ENCODE results near the gene PURA.

The PURA gene

GRCh38 chr5:140094889-140095288 is 19.0 kb upstream of the PURA start:
- no peak overlapping the region for H3K9ac ChIP-seq (ENCODE audit: low read depth, low read length)
- H3K36me3 ChIP-seq (ENCODE audit: insufficient read depth, low read length), result no peaks in the 10 kb centered on the region
- H3K9me3 ChIP-seq (replicated peaks; ENCODE audit: low read length), result peaks cover 5% of the 10 kb centered on the region
- no peaks in the 10 kb centered on the region for H3K4me1 ChIP-seq (ENCODE audit: control insufficient read depth, insufficient read depth, low read length)
- H3K27me3 ChIP-seq (ENCODE audit: control insufficient read depth, insufficient read depth, low read length), result peaks cover 25% of the 10 kb centered on the region
- no peak overlapping the region for H3K4me3 ChIP-seq (ENCODE audit: low read length)
- no peak overlapping the region for H3K4me2 ChIP-seq (ENCODE audit: low read length)

DNA sequence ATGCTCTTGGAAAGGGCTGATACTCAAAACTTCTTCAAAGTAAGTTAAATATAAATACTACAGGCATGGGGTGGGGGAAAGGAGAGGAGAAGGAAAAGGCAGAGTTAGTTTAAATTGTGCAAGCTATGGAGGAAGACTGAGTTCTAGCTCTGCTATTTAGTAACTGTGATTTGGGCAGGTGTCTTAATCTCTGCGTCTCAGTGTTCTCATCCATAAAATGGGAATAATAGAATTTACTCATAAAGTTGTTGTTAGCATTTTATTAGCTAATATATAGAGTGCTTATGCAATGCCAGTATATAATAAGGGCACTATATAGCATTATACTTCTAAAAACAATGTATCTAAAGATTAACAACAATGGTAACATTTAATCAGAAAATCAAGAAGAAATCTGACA is 12.7 kb upstream of the PURA start:
- H3K4me3 ChIP-seq (ENCODE audit: low read length), result no peak overlapping the region
- H3K27me3 ChIP-seq (ENCODE audit: control insufficient read depth, insufficient read depth, low read length), result peaks cover 6% of the 10 kb centered on the region
- no peaks in the 10 kb centered on the region for H3K9me3 ChIP-seq (replicated peaks; ENCODE audit: low read length)
- no peak overlapping the region for H3K9ac ChIP-seq (ENCODE audit: low read depth, low read length)
- no peak overlapping the region for H3K4me2 ChIP-seq (ENCODE audit: low read length)
- no peaks in the 10 kb centered on the region for H3K4me1 ChIP-seq (ENCODE audit: control insufficient read depth, insufficient read depth, low read length)
- H3K36me3 ChIP-seq (ENCODE audit: insufficient read depth, low read length), result no peaks in the 10 kb centered on the region

DNA sequence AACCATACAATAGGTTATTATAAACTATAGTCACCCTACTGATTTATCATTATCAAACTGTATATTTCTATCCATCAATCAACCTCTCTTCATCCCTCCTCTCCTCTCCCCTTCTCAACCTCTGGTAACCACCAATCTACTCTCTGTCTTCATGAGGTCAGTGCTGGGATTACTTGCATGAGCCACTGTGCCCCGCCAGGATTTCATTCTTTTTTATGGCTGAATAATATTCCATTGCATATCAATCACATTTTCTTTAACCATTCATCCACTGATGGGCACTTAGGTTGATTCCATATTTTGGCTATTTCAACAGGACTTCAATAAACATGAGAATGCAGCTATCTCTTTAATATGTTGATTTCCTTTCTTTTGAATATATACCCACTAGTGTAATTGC is 10.8 kb upstream of the PURA start:
- H3K9me3 ChIP-seq (replicated peaks; ENCODE audit: low read length), result no peaks in the 10 kb centered on the region
- H3K27me3 ChIP-seq (ENCODE audit: control insufficient read depth, insufficient read depth, low read length), result peaks cover 3% of the 10 kb centered on the region
- no peak overlapping the region for H3K4me3 ChIP-seq (ENCODE audit: low read length)
- H3K36me3 ChIP-seq (ENCODE audit: insufficient read depth, low read length), result no peaks in the 10 kb centered on the region
- H3K4me2 ChIP-seq (ENCODE audit: low read length), result no peak overlapping the region
- peaks cover 7% of the 10 kb centered on the region for H3K4me1 ChIP-seq (ENCODE audit: control insufficient read depth, insufficient read depth, low read length)
- no peak overlapping the region for H3K9ac ChIP-seq (ENCODE audit: low read depth, low read length)

GRCh38 chr5:140104100-140104499 is 9.8 kb upstream of the PURA start:
- no peak overlapping the region for H3K4me3 ChIP-seq (ENCODE audit: low read length)
- H3K27me3 ChIP-seq (ENCODE audit: control insufficient read depth, insufficient read depth, low read length), result peaks cover 3% of the 10 kb centered on the region
- H3K9me3 ChIP-seq (replicated peaks; ENCODE audit: low read length), result no peaks in the 10 kb centered on the region
- H3K4me2 ChIP-seq (ENCODE audit: low read length), result no peak overlapping the region
- H3K36me3 ChIP-seq (ENCODE audit: insufficient read depth, low read length), result no peaks in the 10 kb centered on the region
- H3K9ac ChIP-seq (ENCODE audit: low read depth, low read length), result no peak overlapping the region
- H3K4me1 ChIP-seq (ENCODE audit: control insufficient read depth, insufficient read depth, low read length), result peaks cover 12% of the 10 kb centered on the region

DNA sequence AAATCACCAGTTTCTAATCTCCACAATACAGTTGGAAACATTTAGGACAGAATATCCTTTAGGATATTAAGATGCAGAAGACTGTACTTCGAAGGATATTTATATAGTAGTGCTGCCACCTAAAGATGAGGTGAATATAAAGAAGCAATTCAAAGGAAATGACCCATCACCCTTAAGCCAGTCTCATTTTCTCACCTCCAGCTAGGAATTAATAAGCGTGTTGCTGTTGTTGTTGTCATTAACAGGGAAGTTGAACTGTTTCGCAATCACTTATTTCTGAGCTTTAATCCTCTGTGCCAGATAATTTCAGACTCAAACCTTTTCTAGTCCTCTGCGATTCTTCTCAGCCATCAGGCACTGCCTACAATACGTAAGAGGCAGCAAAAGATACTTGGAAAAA is 7.8 kb upstream of the PURA start:
- Histone ChIP-seq H3K4me3 (ENCODE audit: low read length) (no peak overlapping the region), H3K36me3 (ENCODE audit: insufficient read depth, low read length) (no peaks in the 10 kb centered on the region), H3K9me3 (replicated peaks; ENCODE audit: low read length) (no peaks in the 10 kb centered on the region), H3K9ac (ENCODE audit: low read depth, low read length) (no peak overlapping the region), H3K27me3 (ENCODE audit: control insufficient read depth, insufficient read depth, low read length) (peaks cover 3% of the 10 kb centered on the region), H3K4me1 (ENCODE audit: control insufficient read depth, insufficient read depth, low read length) (peaks cover 21% of the 10 kb centered on the region), H3K4me2 (ENCODE audit: low read length) (no peak overlapping the region)

- Histone ChIP-seq H3K27me3 (ENCODE audit: control insufficient read depth, insufficient read depth, low read length) (peaks cover 3% of the 10 kb centered on the region), H3K9me3 (replicated peaks; ENCODE audit: low read length) (no peaks in the 10 kb centered on the region), H3K36me3 (ENCODE audit: insufficient read depth, low read length) (no peaks in the 10 kb centered on the region), H3K4me3 (ENCODE audit: low read length) (peak overlapping the region; percentile 78), H3K9ac (ENCODE audit: low read depth, low read length) (peak overlapping the region; percentile 88), H3K4me2 (ENCODE audit: low read length) (peak overlapping the region; percentile 92), H3K4me1 (ENCODE audit: control insufficient read depth, insufficient read depth, low read length) (peaks cover 21% of the 10 kb centered on the region)
Observed at GRCh38 chr5:140106805-140107311, 7.1 kb upstream of the PURA start.

DNA sequence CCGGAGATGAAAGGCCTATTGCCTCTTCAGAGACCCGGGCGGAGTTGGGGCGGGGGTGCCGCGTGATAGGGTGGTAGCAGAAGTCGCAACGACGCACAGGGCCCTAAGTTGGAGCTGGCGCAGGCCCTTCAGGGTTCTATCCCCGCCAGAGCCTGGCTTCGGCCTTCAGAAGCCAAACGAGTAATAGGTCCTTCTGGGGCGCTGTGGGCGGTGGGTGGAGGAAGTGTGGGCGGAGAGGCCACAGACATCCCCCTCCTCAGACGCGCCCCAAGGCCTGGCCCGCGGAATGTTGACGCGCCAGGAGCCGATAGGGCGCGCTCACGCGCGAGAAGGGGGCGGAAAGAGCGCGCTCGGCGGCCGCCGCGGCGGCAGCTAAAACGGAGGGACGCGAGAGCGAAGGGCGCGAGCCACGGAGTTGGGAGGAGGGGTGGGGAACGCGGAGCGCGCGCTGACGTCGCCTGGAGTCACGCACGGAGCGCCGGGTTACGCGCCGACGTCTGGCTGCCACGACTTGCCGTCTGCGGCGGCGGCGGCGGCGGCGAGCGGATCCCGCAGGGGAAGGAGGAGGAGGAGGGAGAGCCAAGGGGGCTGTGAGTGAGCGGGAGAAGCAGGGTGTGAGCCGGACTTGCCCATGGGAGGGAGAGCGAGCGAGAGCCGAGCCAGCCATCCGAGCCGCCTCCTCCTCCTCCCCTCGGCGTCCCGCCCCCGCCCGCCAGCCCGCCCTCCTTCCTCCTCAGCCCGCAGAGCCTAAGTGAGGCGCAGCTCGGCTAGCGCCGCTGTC is 6.4 kb upstream of the PURA start:
- Histone ChIP-seq H3K4me1 (ENCODE audit: control insufficient read depth, insufficient read depth, low read length) (peaks cover 23% of the 10 kb centered on the region), H3K9me3 (replicated peaks; ENCODE audit: low read length) (no peaks in the 10 kb centered on the region), H3K36me3 (ENCODE audit: insufficient read depth, low read length) (no peaks in the 10 kb centered on the region), H3K9ac (ENCODE audit: low read depth, low read length) (peak overlapping the region; percentile 88), H3K4me3 (ENCODE audit: low read length) (peak overlapping the region; percentile 78), H3K27me3 (ENCODE audit: control insufficient read depth, insufficient read depth, low read length) (peaks cover 3% of the 10 kb centered on the region), H3K4me2 (ENCODE audit: low read length) (peak overlapping the region; percentile 92)

DNA sequence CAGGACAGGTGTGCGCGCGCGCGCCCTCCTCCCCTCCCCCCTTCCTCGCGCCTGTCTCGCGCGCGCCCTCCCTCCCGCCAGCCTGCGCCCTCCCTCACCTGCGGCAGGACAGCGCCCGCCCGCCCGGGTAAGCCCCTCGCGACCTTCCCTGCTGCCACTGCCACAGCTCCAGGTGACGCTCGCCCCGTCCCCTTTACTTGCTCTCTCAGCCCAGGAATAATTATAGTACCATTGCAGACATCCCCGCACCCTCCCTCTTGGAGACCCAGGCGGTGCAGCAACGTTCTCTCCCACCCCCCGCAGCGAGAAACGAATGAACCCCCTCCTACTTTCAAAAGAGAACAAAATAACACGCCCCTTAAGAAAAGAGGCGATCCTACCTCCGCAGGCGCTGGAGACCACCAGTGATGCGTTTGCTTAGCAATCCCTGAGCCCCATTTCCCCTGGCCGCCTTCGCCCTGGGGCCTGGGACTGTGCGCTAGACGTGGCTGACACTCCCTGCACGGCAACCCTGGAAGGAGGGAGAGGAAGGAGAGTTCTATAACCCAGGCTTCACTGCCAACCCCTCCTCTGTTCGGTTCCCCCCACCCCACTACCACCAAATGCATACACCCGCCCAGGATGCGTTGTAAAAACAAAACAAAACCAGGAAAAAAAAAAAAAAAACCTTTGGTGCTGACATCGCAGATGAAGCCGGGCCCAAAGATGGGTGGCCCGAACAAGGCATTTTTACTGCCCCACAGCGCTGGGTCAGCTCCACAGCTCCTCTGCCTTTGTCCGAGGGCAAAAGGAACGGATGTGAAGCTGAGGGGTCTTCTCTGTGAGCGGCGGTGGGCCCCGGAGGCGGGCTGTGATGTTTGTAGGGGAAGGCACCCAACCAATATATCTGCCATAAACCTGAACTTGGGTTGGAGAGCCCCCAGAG is 5.6 kb upstream of the PURA start:
- Histone ChIP-seq H3K27me3 (ENCODE audit: control insufficient read depth, insufficient read depth, low read length) (peaks cover 3% of the 10 kb centered on the region), H3K36me3 (ENCODE audit: insufficient read depth, low read length) (no peaks in the 10 kb centered on the region)

GRCh38 chr5:140109018-140109758 is 4.7 kb upstream of the PURA start:
- H3K4me1 ChIP-seq (ENCODE audit: control insufficient read depth, insufficient read depth, low read length), result peaks cover 30% of the 10 kb centered on the region
- no peaks in the 10 kb centered on the region for H3K36me3 ChIP-seq (ENCODE audit: insufficient read depth, low read length)
- H3K27me3 ChIP-seq (ENCODE audit: control insufficient read depth, insufficient read depth, low read length), result no peaks in the 10 kb centered on the region
- no peaks in the 10 kb centered on the region for H3K9me3 ChIP-seq (replicated peaks; ENCODE audit: low read length)
- H3K4me3 ChIP-seq (ENCODE audit: low read length), result peak overlapping the region; percentile 78
- H3K4me2 ChIP-seq (ENCODE audit: low read length), result peak overlapping the region; percentile 92
- H3K9ac ChIP-seq (ENCODE audit: low read depth, low read length), result peak overlapping the region; percentile 88

More for the DNA sequence above, 5.6 kb upstream of the PURA start:
- Histone ChIP-seq H3K4me2 (ENCODE audit: low read length) (peak overlapping the region; percentile 92), H3K4me3 (ENCODE audit: low read length) (peak overlapping the region; percentile 78), H3K9ac (ENCODE audit: low read depth, low read length) (peak overlapping the region; percentile 88), H3K9me3 (replicated peaks; ENCODE audit: low read length) (no peaks in the 10 kb centered on the region), H3K4me1 (ENCODE audit: control insufficient read depth, insufficient read depth, low read length) (peaks cover 28% of the 10 kb centered on the region)

GRCh38 chr5:140109759-140110645 is 3.9 kb upstream of the PURA start:
- peaks cover 35% of the 10 kb centered on the region for H3K4me1 ChIP-seq (ENCODE audit: control insufficient read depth, insufficient read depth, low read length)

More at GRCh38 chr5:140109759-140110645, 3.9 kb upstream of the PURA start:
- Histone ChIP-seq H3K9me3 (replicated peaks; ENCODE audit: low read length) (no peaks in the 10 kb centered on the region), H3K9ac (ENCODE audit: low read depth, low read length) (peak overlapping the region; percentile 88), H3K4me3 (ENCODE audit: low read length) (peak overlapping the region; percentile 78), H3K27me3 (ENCODE audit: control insufficient read depth, insufficient read depth, low read length) (no peaks in the 10 kb centered on the region), H3K36me3 (ENCODE audit: insufficient read depth, low read length) (peaks cover 5% of the 10 kb centered on the region), H3K4me2 (ENCODE audit: low read length) (peak overlapping the region; percentile 92)

Data from skeletal muscle satellite cell (primary cell).